ENCODE measurements around the gene ANAPC7. TPM values are rescaled to one million over a fixed set of nuclear protein-coding genes. Genes with fewer than 3 reads are reported as not detected.

Gene ANAPC7
- total and polyA plus RNA-seq, 9 of the 15 experiments (the other 6 are each of a cell fraction or from before 2014, with no cell fraction given) = 46.7 to 158 (median 109) TPM

- TF ChIP-seq AFF4 (CRISPR knock-in tag; IDR thresholded peaks at IDR 0.05) (peak; percentile 94; the same call in 1 of the 2 replicates), ZFP91 (CRISPR knock-in tag; IDR thresholded peaks at IDR 0.05) (peak; percentile 81; the same call in 1 of the 2 replicates), U2AF2 (optimal IDR thresholded peaks at IDR 0.05; ENCODE audit: low read depth, low read length) (no peak), ZNF263 (CRISPR knock-in tag; IDR thresholded peaks at IDR 0.05; ENCODE audit: borderline replicate concordance) (peak; percentile 43; the same call in 1 of the 2 replicates), ZNF277 (CRISPR knock-in tag; IDR thresholded peaks at IDR 0.05; ENCODE audit: borderline replicate concordance) (no peak), CBFB (CRISPR knock-in tag; IDR thresholded peaks at IDR 0.05) (peak; percentile 31; the same call in 1 of the 2 replicates), SIRT6 (IDR thresholded peaks at IDR 0.05; ENCODE audit: low read depth, low read length) (no peak), BACH1 (tag; IDR thresholded peaks at IDR 0.05) (no peak), ZNF408 (CRISPR knock-in tag; IDR thresholded peaks at IDR 0.05; ENCODE audit: low read depth) (no peak), DIDO1 (tag; IDR thresholded peaks at IDR 0.05; ENCODE audit: low read depth) (peak; percentile 71), PTBP1 (IDR thresholded peaks at IDR 0.05; ENCODE audit: low read depth, low read length) (0 out of 2 replicates have a peak, but pooled peaks have one; percentile 42), EGR1 (conservative IDR thresholded peaks at IDR 0.05) (peak; percentile 99), TRIM25 (IDR thresholded peaks at IDR 0.05; ENCODE audit: borderline replicate concordance) (no peak)
Measured at GRCh38 chr12:110449799-110450497, 46.4 kb upstream of the ANAPC7 start, which contains the start of gene ARPC3 (continued).
